Tibial nerve (tissue), 4 donors: ENCODE data around the gene ADIPOQ. TPM values are rescaled to one million over a fixed set of nuclear protein-coding genes. Genes with fewer than 3 reads are reported as not detected.

Experiments used
- DNase-seq, 2 donors: peaks; one replicate each; pipeline ENCODE4 v3.0.0-alpha.2; 2019; ENCODE audit warnings: low spot score in 2 of 2
- H3K27ac ChIP-seq, 4 donors: fragments of 200-600 bp; sonication (generic) in 3 of 4; one replicate each; pipeline ENCODE4 v1.5.1; 2017 to 2019; ENCODE audit warnings: mild to moderate bottlenecking in 1 of 4
- H3K27me3 ChIP-seq, 2 donors: fragments of 200-600 bp; sonication (generic) in 1 of 2; one replicate each; pipeline versions ENCODE4 v1.5.1 to v1.6.0; 2017 to 2019
- H3K36me3 ChIP-seq, 3 donors: fragments of 200-600 bp; sonication (generic); one replicate each; pipeline ENCODE4 v1.5.1; 2018 to 2019
- H3K4me1 ChIP-seq, 4 donors: fragments of 200-600 bp; sonication (generic) in 3 of 4; one replicate each; pipeline ENCODE4 v1.5.1; 2017 to 2019
- H3K4me3 ChIP-seq, 4 donors: fragments of 200-600 bp; sonication (generic) in 3 of 4; one replicate each; pipeline ENCODE4 v1.5.1; 2017 to 2019; ENCODE audit warnings: mild to moderate bottlenecking in 1 of 4, moderate library complexity in 1 of 4
- H3K9me3 ChIP-seq, 4 donors: fragments of 200-600 bp; sonication (generic) in 3 of 4; one replicate each; pipeline ENCODE4 v1.5.1; 2017 to 2019
- CTCF ChIP-seq, 5 experiments: fragments of 200-600 bp in 3 of 5; fragments of 450-650 bp in 2 of 5; sonication (generic) in 3 of 5; IDR thresholded peaks; one replicate each; pipeline ENCODE4 v1.5.1; 2016 to 2019; ENCODE audit warnings: antibody characterized with exemption in 5 of 5, mild to moderate bottlenecking in 3 of 5, moderate library complexity in 2 of 5
- EP300 ChIP-seq, 2 donors: sonication (generic); formaldehyde crosslinking; IDR thresholded peaks; one replicate each; pipeline ENCODE4 v1.6.1; 2017; ENCODE audit warnings: antibody characterized with exemption in 2 of 2, mild to moderate bottlenecking in 1 of 2
- POLR2A ChIP-seq, 2 donors: fragments of 450-650 bp; IDR thresholded peaks; one replicate each; pipeline ENCODE4 v1.6.1; 2017; ENCODE audit warnings: antibody characterized with exemption in 2 of 2, mild to moderate bottlenecking in 2 of 2, moderate library complexity in 2 of 2
- WGBS, 2 donors: methylation state at CpG; one replicate each; pipeline ENCODE4 v1.1.5; 2018; 5-methylcytosine and 5-hydroxymethylcytosine counted together
- total RNA-seq, 4 donors: library from RNA; depleted of rRNA; stranded (reverse); fragments of >200 nt; gene quantifications; one replicate each; pipeline ENCODE4 v1.1.0, GENCODE V29; 2016

The ADIPOQ gene
- total RNA-seq, 4 donors from 2014 or later: 70.8 to 213 (median 172) TPM

GRCh38 chr3:186823386-186823785 is 19.1 kb upstream of the ADIPOQ start:
- no peaks in the 10 kb centered on the region for H3K36me3 ChIP-seq
- WGBS, 2 donors: 66 to 77% methylated on average over 2 of the region's 2 CpGs
- peaks cover 0 to 31% of the 10 kb centered on the region in 2 donors for H3K27me3 ChIP-seq
- no peak for TF ChIP-seq EP300 (IDR thresholded peaks at IDR 0.05)
- no peak for TF ChIP-seq POLR2A (IDR thresholded peaks at IDR 0.05)
- TF ChIP-seq CTCF (IDR thresholded peaks at IDR 0.05): no peak
- no peak overlapping the region for H3K4me3 ChIP-seq
- no peak overlapping the region for H3K27ac ChIP-seq
- no peaks in the 10 kb centered on the region for H3K9me3 ChIP-seq
- no peak for DNase-seq
- peaks cover 0 to 41% (median 14%) of the 10 kb centered on the region in 4 donors for H3K4me1 ChIP-seq

- TF ChIP-seq POLR2A (IDR thresholded peaks at IDR 0.05): no peak
- no peak for TF ChIP-seq CTCF (IDR thresholded peaks at IDR 0.05)
- TF ChIP-seq EP300 (IDR thresholded peaks at IDR 0.05): no peak
- Histone ChIP-seq H3K36me3 (no peaks in the 10 kb centered on the region), H3K27me3 (peaks cover 0 to 43% of the 10 kb centered on the region in 2 donors), H3K4me1 (peaks cover 0 to 48% (median 14%) of the 10 kb centered on the region in 4 donors), H3K9me3 (no peaks in the 10 kb centered on the region), H3K4me3 (no peak overlapping the region), H3K27ac (no peak overlapping the region)
- 40 to 47% methylated on average over 17 to 18 of the region's 18 CpGs for WGBS, 2 donors
- no peak for DNase-seq
These were observed 17.9 kb upstream of the ADIPOQ start for GRCh38 chr3:186824430-186825139.

- WGBS, 2 donors: 18 to 28% methylated on average over 14 to 15 of the region's 23 CpGs
- Histone ChIP-seq H3K4me3 (no peak overlapping the region), H3K4me1 (peaks cover 0 to 48% (median 14%) of the 10 kb centered on the region in 4 donors), H3K9me3 (no peaks in the 10 kb centered on the region), H3K27ac (no peak overlapping the region), H3K27me3 (peaks cover 2 to 51% of the 10 kb centered on the region in 2 donors), H3K36me3 (no peaks in the 10 kb centered on the region)
- TF ChIP-seq POLR2A (IDR thresholded peaks at IDR 0.05): no peak
- TF ChIP-seq EP300 (IDR thresholded peaks at IDR 0.05): no peak
- TF ChIP-seq CTCF (IDR thresholded peaks at IDR 0.05): no peak
- no peak for DNase-seq
These were observed 17.2 kb upstream of the ADIPOQ start for GRCh38 chr3:186825294-186825821.

GRCh38 chr3:186825872-186826409 is 16.6 kb upstream of the ADIPOQ start:
- Histone ChIP-seq H3K4me1 (peaks cover 0 to 48% (median 14%) of the 10 kb centered on the region in 4 donors), H3K27me3 (peaks cover 2 to 56% of the 10 kb centered on the region in 2 donors), H3K36me3 (no peaks in the 10 kb centered on the region), H3K4me3 (peak overlapping the region in 1 of 4 donors; percentile 77), H3K9me3 (no peaks in the 10 kb centered on the region), H3K27ac (no peak overlapping the region)
- TF ChIP-seq EP300 (IDR thresholded peaks at IDR 0.05) (no peak), CTCF (IDR thresholded peaks at IDR 0.05) (no peak), POLR2A (IDR thresholded peaks at IDR 0.05) (no peak)
- no peak for DNase-seq
- 49 to 51% methylated on average over 11 of the region's 11 CpGs for WGBS, 2 donors

- no peaks in the 10 kb centered on the region for H3K9me3 ChIP-seq
These were observed 16.0 kb upstream of the ADIPOQ start for GRCh38 chr3:186826410-186826975.

More at GRCh38 chr3:186826410-186826975, 16.0 kb upstream of the ADIPOQ start:
- H3K36me3 ChIP-seq: no peaks in the 10 kb centered on the region
- no peak overlapping the region for H3K27ac ChIP-seq
- peaks cover 0 to 43% (median 14%) of the 10 kb centered on the region in 4 donors for H3K4me1 ChIP-seq
- no peak for DNase-seq
- TF ChIP-seq CTCF (IDR thresholded peaks at IDR 0.05) (no peak), EP300 (IDR thresholded peaks at IDR 0.05) (no peak), POLR2A (IDR thresholded peaks at IDR 0.05) (no peak)
- peaks cover 2 to 59% of the 10 kb centered on the region in 2 donors for H3K27me3 ChIP-seq
- 29% methylated on average over 12 to 14 of the region's 14 CpGs for WGBS, 2 donors
- H3K4me3 ChIP-seq: peak overlapping the region; percentile 39 to 83 (median 80)
